Mesenteric fat pad (tissue), 1 donor: ENCODE results near the gene SMDT1. TPM values are rescaled to one million over a fixed set of nuclear protein-coding genes. Genes with fewer than 3 reads are reported as not detected.
"Not testable (repeated sequence)": the region's sequence is repeated elsewhere in the genome, so short reads cannot be mapped to it uniquely, and the experiment has no call there.

Experiments used
- DNase-seq: peaks from one replicate; pipeline ENCODE4 v3.0.0-alpha.2; 2020; ENCODE audit warnings: low spot score
- total RNA-seq: library from RNA; stranded (reverse); fragmentation: NEBNext Ultra II Directional; extraction: Animal tissue kit (Norgen Biotek cat#: 25700); gene quantifications from one replicate; pipeline ENCODE4 v1.2.1, GENCODE V29; 2021
- donor health status: DM: yes; HTN: yes; CAD: no.

SMDT1 gene
- total RNA-seq, 1 donor from 2014 or later, result 69.3 TPM

GRCh38 chr22:42108848-42109247 lies 29.3 kb downstream of the SMDT1 start:
- no peak for DNase-seq

- DNase-seq, result no peak
These were observed 32.3 kb downstream of the SMDT1 start for GRCh38 chr22:42111798-42112197.

DNA sequence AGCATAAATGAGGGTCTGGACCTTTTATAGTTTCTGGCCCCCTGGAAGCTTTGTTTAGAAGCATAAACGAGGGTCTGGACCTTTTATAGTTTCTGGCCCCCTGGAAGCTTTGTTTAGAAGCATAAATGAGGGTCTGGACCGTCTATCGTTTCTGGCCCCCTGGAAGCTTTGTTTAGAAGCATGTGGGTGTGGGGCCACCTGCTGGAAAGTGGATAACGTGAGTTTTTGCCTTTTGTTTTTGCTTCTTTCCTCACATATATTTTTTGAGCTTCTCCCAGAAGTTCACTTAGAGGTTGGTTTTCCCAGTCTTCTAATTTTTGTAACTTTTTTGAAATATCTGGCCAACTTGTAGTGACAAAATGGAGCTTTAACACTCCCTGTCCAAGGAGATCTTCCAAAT lies 33.3 kb downstream of the SMDT1 start:
- not testable (repeated sequence) for DNase-seq

DNA sequence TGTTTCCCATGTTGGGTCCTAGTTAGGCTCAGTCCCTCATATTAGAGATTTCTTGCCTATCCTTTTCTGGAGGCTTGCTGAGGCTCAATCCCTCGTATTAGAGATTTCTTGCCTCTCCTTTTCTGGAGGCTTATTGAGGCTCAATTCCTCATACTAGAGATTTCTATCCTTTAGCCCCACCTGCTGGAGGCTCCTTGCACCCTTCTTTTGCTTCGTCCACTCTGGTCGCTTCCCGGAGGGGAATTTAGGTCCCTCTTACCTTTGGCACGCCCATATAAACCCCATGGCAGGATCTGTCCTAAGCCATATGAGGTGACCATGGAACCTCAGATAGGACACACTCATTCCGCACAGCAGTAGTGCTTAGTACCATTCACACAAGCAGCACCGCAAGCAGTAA lies 35.2 kb downstream of the SMDT1 start:
- DNase-seq, result no peak

GRCh38 chr22:42115420-42115830 lies 35.9 kb downstream of the SMDT1 start:
- DNase-seq, result not testable (repeated sequence)

DNA sequence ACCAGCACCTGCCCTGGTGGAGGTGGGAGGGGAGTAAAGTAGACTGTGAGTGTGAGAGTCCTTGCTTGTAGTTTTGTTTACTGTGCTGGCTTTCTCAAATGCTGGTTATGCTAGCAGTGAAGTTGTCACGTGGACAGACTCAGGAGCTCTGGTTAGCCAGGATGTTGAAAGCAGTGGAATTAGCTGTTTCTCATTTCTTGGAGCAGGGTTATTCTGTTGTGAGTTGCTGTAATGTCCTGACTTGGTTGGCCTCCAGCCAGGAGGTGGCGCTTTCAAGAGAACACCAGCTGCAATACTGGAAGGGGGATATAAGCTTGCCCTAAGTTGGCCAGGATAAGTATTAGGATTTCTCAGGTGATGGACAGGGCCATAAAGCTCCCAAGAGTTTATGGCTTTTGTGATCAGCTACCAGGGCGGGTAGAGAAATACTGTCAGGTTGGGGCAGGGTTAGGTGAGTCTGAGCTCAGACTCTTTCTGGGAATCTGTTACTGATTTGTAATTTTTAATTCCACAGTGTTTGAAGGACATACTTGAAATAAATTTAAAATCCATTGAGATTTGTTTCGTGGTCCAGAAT lies 37.4 kb downstream of the SMDT1 start:
- DNase-seq, result no peak

DNA sequence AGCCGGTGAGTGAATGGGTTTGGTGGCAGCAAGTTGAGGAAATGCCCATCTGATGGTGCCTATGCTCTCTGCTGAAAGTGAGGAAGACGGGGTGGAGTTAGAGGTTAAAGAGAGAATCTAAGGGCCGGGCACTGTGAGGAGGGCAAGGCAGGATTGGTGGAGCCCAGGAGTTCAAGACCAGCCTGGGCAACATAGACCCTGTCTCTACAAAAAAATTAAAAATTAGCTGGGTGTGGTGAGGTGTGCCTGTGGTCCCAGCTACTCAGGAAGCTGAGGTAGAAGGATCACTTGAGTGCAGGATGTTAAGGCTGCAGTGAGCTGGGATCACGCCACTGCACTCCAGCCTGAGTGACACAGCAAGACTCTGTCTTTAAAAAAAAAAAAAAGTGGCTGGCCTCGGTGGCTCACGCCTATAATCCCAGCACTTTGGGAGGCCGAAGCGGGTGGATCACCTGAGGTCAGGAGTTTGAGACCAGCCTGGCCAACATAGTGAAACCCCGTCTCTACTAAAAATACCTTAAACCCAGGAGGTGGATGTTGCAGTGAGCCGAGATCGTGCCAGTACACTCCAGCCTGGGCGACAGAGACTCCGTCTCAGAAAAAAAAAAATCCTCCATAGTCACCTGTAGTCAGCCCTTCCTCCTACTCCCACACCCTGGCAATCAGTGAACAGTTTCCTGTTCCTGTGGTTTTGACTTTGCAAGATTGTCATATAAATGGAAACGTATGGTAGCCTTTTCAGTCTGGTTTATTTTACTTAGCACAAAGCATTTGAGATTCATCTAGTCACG lies 40.9 kb downstream of the SMDT1 start:
- not testable (repeated sequence) for DNase-seq

GRCh38 chr22:42123529-42123928 lies 44.0 kb downstream of the SMDT1 start:
- DNase-seq, result not testable (repeated sequence)

- no peak for DNase-seq
These were observed 48.1 kb downstream of the SMDT1 start for GRCh38 chr22:42127606-42128005.

- DNase-seq, result not testable (repeated sequence)
These were observed 48.5 kb downstream of the SMDT1 start for GRCh38 chr22:42128007-42128406.

DNA sequence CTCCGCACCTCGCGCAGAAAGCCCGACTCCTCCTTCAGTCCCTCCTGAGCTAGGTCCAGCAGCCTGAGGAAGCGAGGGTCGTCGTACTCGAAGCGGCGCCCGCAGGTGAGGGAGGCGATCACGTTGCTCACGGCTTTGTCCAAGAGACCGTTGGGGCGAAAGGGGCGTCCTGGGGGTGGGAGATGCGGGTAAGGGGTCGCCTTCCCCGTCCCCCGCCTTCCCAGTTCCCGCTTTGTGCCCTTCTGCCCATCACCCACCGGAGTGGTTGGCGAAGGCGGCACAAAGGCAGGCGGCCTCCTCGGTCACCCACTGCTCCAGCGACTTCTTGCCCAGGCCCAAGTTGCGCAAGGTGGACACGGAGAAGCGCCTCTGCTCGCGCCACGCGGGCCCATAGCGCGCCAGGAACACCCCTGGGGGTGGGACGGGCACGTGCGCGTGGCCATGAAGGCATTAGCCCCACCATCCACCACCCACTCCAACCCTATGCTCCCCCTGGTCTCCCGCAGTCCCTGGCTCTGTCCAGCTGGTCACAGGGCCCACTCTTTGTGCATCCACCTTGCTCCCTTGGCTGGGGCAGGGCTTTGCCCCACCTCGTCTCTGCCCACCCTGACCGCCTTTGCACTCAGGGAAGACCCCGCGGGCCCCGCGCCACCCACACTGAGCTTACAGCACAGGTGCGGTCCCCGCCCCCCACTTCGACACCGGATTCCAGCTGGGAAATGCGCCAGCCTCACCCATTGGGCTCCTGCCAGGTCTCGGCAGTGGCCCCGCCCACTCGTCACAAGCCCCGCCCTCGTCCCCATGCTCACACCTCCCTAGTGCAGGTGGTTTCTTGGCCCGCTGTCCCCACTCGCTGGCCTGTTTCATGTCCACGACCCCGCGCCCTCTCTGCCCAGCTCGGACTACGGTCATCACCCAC lies 49.5 kb downstream of the SMDT1 start:
- not testable (repeated sequence) for DNase-seq

GRCh38 chr22:42130182-42130581 lies 50.7 kb downstream of the SMDT1 start:
- not testable (repeated sequence) for DNase-seq

DNA sequence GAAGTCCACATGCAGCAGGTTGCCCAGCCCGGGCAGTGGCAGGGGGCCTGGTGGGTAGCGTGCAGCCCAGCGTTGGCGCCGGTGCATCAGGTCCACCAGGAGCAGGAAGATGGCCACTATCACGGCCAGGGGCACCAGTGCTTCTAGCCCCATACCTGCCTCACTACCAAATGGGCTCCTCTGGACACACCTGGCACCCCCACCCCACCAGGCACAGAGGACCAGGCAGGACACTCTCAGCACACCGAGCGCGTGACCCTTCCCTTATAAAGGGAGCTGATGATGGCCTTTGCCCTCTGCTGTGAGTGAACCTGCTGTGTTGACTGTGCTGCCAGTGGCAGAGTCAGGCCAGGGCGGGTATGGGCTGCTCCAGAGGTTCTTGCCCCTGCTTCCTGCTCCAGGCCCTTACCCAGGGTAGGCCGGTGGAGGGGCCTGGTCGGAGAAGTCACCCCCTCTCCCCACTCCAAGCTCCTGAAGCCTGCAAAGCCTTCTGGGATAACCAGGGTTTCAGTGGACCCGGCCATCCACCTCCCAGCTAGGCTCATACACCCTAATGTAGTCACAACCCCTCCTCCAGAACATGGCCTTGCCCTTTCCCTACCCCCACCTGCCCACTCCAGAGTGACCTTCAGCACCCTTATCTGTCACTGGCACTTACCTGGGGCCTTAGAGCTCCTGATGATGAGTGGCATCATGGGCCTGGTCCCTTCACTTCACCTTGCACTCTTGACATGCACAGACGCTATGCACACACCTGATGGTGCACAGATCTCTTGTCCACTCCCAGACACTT lies 51.3 kb downstream of the SMDT1 start, which contains the start of gene CYP2D6:
CYP2D6 (minus strand) TSS at position 172 of the 793 bp plus-strand sequence; CDS start at position 153, 19 bp downstream.
- DNase-seq, result not testable (repeated sequence)

DNA sequence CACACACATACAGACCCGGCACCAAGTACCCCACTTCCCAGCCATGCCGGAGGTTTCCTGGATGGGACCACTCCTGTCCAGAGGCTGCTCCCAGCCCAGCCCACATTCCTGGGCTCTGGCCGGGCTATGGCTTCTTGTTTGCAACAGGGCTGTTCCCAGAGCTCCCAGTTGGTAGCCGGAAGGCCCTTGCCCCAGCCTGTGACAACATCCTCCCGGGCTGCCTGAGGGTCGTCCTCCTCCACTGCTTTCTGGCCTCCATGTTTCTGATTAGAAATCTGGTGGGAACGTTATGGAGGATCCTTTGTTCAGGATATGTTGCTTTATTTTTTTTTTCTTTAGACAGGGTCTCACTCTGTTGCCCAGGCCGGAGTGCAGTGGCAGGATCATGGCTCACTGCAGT lies 52.1 kb downstream of the SMDT1 start:
- no peak for DNase-seq

DNA sequence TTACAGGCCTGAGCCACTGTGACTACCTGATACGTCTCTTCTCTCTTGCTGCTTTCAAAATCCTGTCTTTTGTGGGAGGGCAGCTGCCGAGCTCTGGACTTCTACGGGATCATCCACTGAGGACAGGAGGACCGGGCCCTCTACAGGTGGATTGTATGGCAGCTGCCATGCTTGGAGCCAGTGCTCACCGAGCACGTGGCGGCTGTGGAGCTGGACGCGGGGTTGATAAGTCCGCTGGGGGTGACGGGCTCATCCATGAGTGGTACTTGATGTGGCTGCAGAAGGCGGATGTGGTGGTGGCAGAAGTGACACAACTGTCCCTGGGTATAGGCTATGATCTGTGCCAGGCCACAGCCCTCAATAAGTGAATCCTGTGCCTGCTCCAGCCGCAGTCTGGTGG lies 53.0 kb downstream of the SMDT1 start:
- no peak for DNase-seq

Other genes starting within 250 kb of the SMDT1 start
- gene SREBF2, start 246.6 kb upstream of the SMDT1 start, total RNA-seq, result 35.9 TPM
- not detected for gene SHISA8, start 164.6 kb upstream of the SMDT1 start, total RNA-seq
- 0.19 TPM for gene TNFRSF13C, start 152.9 kb upstream of the SMDT1 start, total RNA-seq
- not detected for gene CENPM, start 132.5 kb upstream of the SMDT1 start, total RNA-seq
- gene SEPTIN3, start 110.3 kb upstream of the SMDT1 start, total RNA-seq, result 0.55 TPM
- gene WBP2NL, start 80.9 kb upstream of the SMDT1 start, total RNA-seq, result 0.61 TPM
- gene NAGA, start 8.9 kb upstream of the SMDT1 start, total RNA-seq, result 25.8 TPM
- 11.0 TPM for gene PHETA2, start 5.5 kb upstream of the SMDT1 start, total RNA-seq
- 55.8 TPM for gene NDUFA6, start 11.1 kb downstream of the SMDT1 start, total RNA-seq
- gene CYP2D6, start 51.1 kb downstream of the SMDT1 start, total RNA-seq, result 0.26 TPM
- gene TCF20, start 191.0 kb downstream of the SMDT1 start, total RNA-seq, result 25.2 TPM